Stimulated activated effector memory CD8-positive, alpha-beta T cell treated with anti-CD3 and anti-CD28 coated beads, Interleukin-12 subunit alpha, Interleukin-12 subunit beta, amount 100 ng/mL, for 72 hours (primary cell): ENCODE measurements around the gene PHACTR1.

ENCODE experiments used
- ATAC-seq: fragments of 150-1000 bp; cut with Tn5 transposase; 2 replicates; pipeline ENCODE4 v1.10.0; 2021
- DNase-seq, 2 donors: peaks; one replicate each; pipeline ENCODE4 v3.0.0; 2021 to 2022; ENCODE audit warnings: low spot score in 2 of 2
- H3K27ac Mint-ChIP-seq: one replicate; pipeline ENCODE4 v1.8.0; 2022; ENCODE audit warnings: mild to moderate bottlenecking, mixed read lengths
- H3K36me3 Mint-ChIP-seq: one replicate; pipeline ENCODE4 v1.8.0; 2022; ENCODE audit warnings: mild to moderate bottlenecking, mixed read lengths
- H3K4me1 Mint-ChIP-seq: one replicate; pipeline ENCODE4 v1.8.0; 2022; ENCODE audit warnings: mixed read lengths
- H3K4me3 Mint-ChIP-seq: one replicate; pipeline ENCODE4 v1.8.0; 2022; ENCODE audit warnings: mild to moderate bottlenecking, mixed read lengths
- H3K9me3 Mint-ChIP-seq: one replicate; pipeline ENCODE4 v1.8.0; 2022; ENCODE audit warnings: mixed read lengths

Gene PHACTR1

GRCh38 chr6:13212538-13212937 is 496.0 kb downstream of the PHACTR1 start:
- Mint-ChIP-seq H3K27ac (no peak overlapping the region), H3K4me1 (no peaks in the 10 kb centered on the region), H3K9me3 (no peaks in the 10 kb centered on the region), H3K36me3 (no peaks in the 10 kb centered on the region), H3K4me3 (no peak overlapping the region)
- ATAC-seq (no peak), DNase-seq (no peak)

- ATAC-seq (no peak), DNase-seq (no peak)
- Mint-ChIP-seq H3K27ac (no peak overlapping the region), H3K4me3 (no peak overlapping the region), H3K36me3 (no peaks in the 10 kb centered on the region), H3K4me1 (no peaks in the 10 kb centered on the region), H3K9me3 (no peaks in the 10 kb centered on the region)
Measured at GRCh38 chr6:13215390-13215789, 498.8 kb downstream of the PHACTR1 start.

- H3K9me3 Mint-ChIP-seq: no peaks in the 10 kb centered on the region
- no peak for ATAC-seq
- H3K4me1 Mint-ChIP-seq: no peaks in the 10 kb centered on the region
- no peak overlapping the region for H3K27ac Mint-ChIP-seq
- H3K4me3 Mint-ChIP-seq: no peak overlapping the region
- DNase-seq: no peak
- H3K36me3 Mint-ChIP-seq: no peaks in the 10 kb centered on the region
Measured at GRCh38 chr6:13216236-13217014, 499.9 kb downstream of the PHACTR1 start.

- Mint-ChIP-seq H3K9me3 (no peaks in the 10 kb centered on the region), H3K4me3 (no peak overlapping the region), H3K36me3 (no peaks in the 10 kb centered on the region), H3K27ac (no peak overlapping the region), H3K4me1 (no peaks in the 10 kb centered on the region)
- ATAC-seq (no peak), DNase-seq (no peak)
Measured at GRCh38 chr6:13217206-13217905, 500.8 kb downstream of the PHACTR1 start.

GRCh38 chr6:13220266-13220665 is 503.7 kb downstream of the PHACTR1 start:
- DNase-seq: no peak
- H3K4me1 Mint-ChIP-seq: no peaks in the 10 kb centered on the region
- H3K4me3 Mint-ChIP-seq: no peak overlapping the region
- no peak for ATAC-seq
- no peaks in the 10 kb centered on the region for H3K9me3 Mint-ChIP-seq
- no peak overlapping the region for H3K27ac Mint-ChIP-seq
- H3K36me3 Mint-ChIP-seq: no peaks in the 10 kb centered on the region

GRCh38 chr6:13222048-13222447 is 505.5 kb downstream of the PHACTR1 start:
- DNase-seq: no peak
- no peaks in the 10 kb centered on the region for H3K9me3 Mint-ChIP-seq
- no peaks in the 10 kb centered on the region for H3K4me1 Mint-ChIP-seq
- H3K27ac Mint-ChIP-seq: no peak overlapping the region
- H3K36me3 Mint-ChIP-seq: no peaks in the 10 kb centered on the region
- H3K4me3 Mint-ChIP-seq: no peak overlapping the region
- ATAC-seq: no peak

GRCh38 chr6:13226071-13226470 is 509.5 kb downstream of the PHACTR1 start:
- no peak for ATAC-seq
- H3K4me3 Mint-ChIP-seq: no peak overlapping the region
- no peak for DNase-seq
- no peaks in the 10 kb centered on the region for H3K36me3 Mint-ChIP-seq
- H3K9me3 Mint-ChIP-seq: peaks cover 2% of the 10 kb centered on the region
- peaks cover 18% of the 10 kb centered on the region for H3K4me1 Mint-ChIP-seq
- H3K27ac Mint-ChIP-seq: no peak overlapping the region

- Mint-ChIP-seq H3K4me3 (peak overlapping the region; percentile 50), H3K4me1 (peaks cover 18% of the 10 kb centered on the region)
- no peak for ATAC-seq
Measured at GRCh38 chr6:13228264-13229204, 512.0 kb downstream of the PHACTR1 start.

GRCh38 chr6:13229205-13230085 is 512.9 kb downstream of the PHACTR1 start:
- no peaks in the 10 kb centered on the region for H3K36me3 Mint-ChIP-seq
- H3K4me3 Mint-ChIP-seq: peak overlapping the region; percentile 50
- peak; percentile 96 for ATAC-seq

More at GRCh38 chr6:13228264-13229204, 512.0 kb downstream of the PHACTR1 start:
- H3K27ac Mint-ChIP-seq: no peak overlapping the region
- H3K36me3 Mint-ChIP-seq: no peaks in the 10 kb centered on the region
- no peak for DNase-seq
- peaks cover 2% of the 10 kb centered on the region for H3K9me3 Mint-ChIP-seq

GRCh38 chr6:13233106-13233505 is 516.5 kb downstream of the PHACTR1 start:
- Mint-ChIP-seq H3K4me1 (peaks cover 18% of the 10 kb centered on the region), H3K27ac (no peak overlapping the region), H3K9me3 (peaks cover 2% of the 10 kb centered on the region), H3K4me3 (no peak overlapping the region), H3K36me3 (no peaks in the 10 kb centered on the region)
- DNase-seq (no peak), ATAC-seq (no peak)

More at GRCh38 chr6:13229205-13230085, 512.9 kb downstream of the PHACTR1 start:
- peaks cover 2% of the 10 kb centered on the region for H3K9me3 Mint-ChIP-seq
- peak; percentile 12 to 62 for DNase-seq
- H3K4me1 Mint-ChIP-seq: peaks cover 18% of the 10 kb centered on the region
- H3K27ac Mint-ChIP-seq: peak overlapping the region; percentile 18

GRCh38 chr6:13234130-13234529 is 517.6 kb downstream of the PHACTR1 start:
- Mint-ChIP-seq H3K4me1 (peaks cover 11% of the 10 kb centered on the region), H3K4me3 (no peak overlapping the region), H3K36me3 (no peaks in the 10 kb centered on the region), H3K9me3 (peaks cover 2% of the 10 kb centered on the region), H3K27ac (no peak overlapping the region)
- DNase-seq: no peak
- no peak for ATAC-seq

GRCh38 chr6:13235339-13235738 is 518.8 kb downstream of the PHACTR1 start:
- Mint-ChIP-seq H3K27ac (no peak overlapping the region), H3K4me1 (no peaks in the 10 kb centered on the region), H3K9me3 (peaks cover 2% of the 10 kb centered on the region), H3K4me3 (no peak overlapping the region), H3K36me3 (no peaks in the 10 kb centered on the region)
- no peak for DNase-seq
- ATAC-seq: no peak

- ATAC-seq (no peak), DNase-seq (no peak)
- Mint-ChIP-seq H3K9me3 (no peaks in the 10 kb centered on the region), H3K27ac (no peak overlapping the region), H3K4me3 (no peak overlapping the region), H3K36me3 (no peaks in the 10 kb centered on the region), H3K4me1 (no peaks in the 10 kb centered on the region)
Measured at GRCh38 chr6:13237318-13237717, 520.8 kb downstream of the PHACTR1 start.

GRCh38 chr6:13238017-13238416 is 521.5 kb downstream of the PHACTR1 start:
- no peak for ATAC-seq
- no peaks in the 10 kb centered on the region for H3K36me3 Mint-ChIP-seq
- DNase-seq: no peak

More at GRCh38 chr6:13238017-13238416, 521.5 kb downstream of the PHACTR1 start:
- Mint-ChIP-seq H3K27ac (no peak overlapping the region), H3K9me3 (no peaks in the 10 kb centered on the region), H3K4me3 (no peak overlapping the region), H3K4me1 (no peaks in the 10 kb centered on the region)
